Activated naive CD4-positive, alpha-beta T cell treated with anti-CD3 and anti-CD28 coated beads for 36 hours (primary cell): ENCODE results near the gene SPTBN4. TPM values are rescaled to one million over a fixed set of nuclear protein-coding genes. Genes with fewer than 3 reads are reported as not detected.

ENCODE experiments used
- CTCF ChIA-PET: fragments of 350-600 bp; sonication (Branson Sonifier 250); formaldehyde crosslinking; loops from one replicate; lab custom pipeline; 2021; ENCODE audit warnings: antibody characterized with exemption; lab: Charles Lee
- DNase-seq: peaks from one replicate; pipeline ENCODE4 v3.0.0-alpha.2; 2020
- H3K27ac Mint-ChIP-seq: one replicate; pipeline ENCODE4 v1.8.0; 2021; ENCODE audit warnings: mild to moderate bottlenecking, mixed read lengths
- H3K27me3 Mint-ChIP-seq: one replicate; pipeline ENCODE4 v1.8.0; 2021; ENCODE audit warnings: low read depth, mixed read lengths
- H3K36me3 Mint-ChIP-seq: one replicate; pipeline ENCODE4 v1.8.0; 2021; ENCODE audit warnings: low read depth, mixed read lengths
- H3K4me1 Mint-ChIP-seq: one replicate; pipeline ENCODE4 v1.8.0; 2021; ENCODE audit warnings: low read depth, mixed read lengths
- H3K4me3 Mint-ChIP-seq: one replicate; pipeline ENCODE4 v1.8.0; 2021; ENCODE audit warnings: mild to moderate bottlenecking, moderate library complexity, mixed read lengths
- H3K9me3 Mint-ChIP-seq: one replicate; pipeline ENCODE4 v1.8.0; 2021; ENCODE audit warnings: mixed read lengths
- intact Hi-C: fragments of 100-400 bp; cut with micrococcal nuclease; formaldehyde crosslinking; loops from one replicate; pipeline ENCODE4 v1.15.1; 2023
- total RNA-seq, 2 experiments: library from RNA; stranded (reverse); gene quantifications; one replicate each; pipeline ENCODE4 v1.2.3, GENCODE V29; 2021

Gene SPTBN4
- total RNA-seq, 2 experiments from 2014 or later = 0.91 to 1.1 TPM

- no peak for DNase-seq
- H3K27ac Mint-ChIP-seq = peak overlapping the region; percentile 61
- peaks cover 4% of the 10 kb centered on the region for H3K27me3 Mint-ChIP-seq
- H3K4me1 Mint-ChIP-seq = peaks cover 73% of the 10 kb centered on the region
- intact Hi-C loops = no loop called here
- CTCF ChIA-PET = interaction anchor here (0.6 to 2.3 kb wide), 4 partner anchors 26 to 254 kb away, joined by 3 to 9 read pairs (median 3); no protein-coding TSS in a partner anchor
- peak overlapping the region; percentile 52 for H3K4me3 Mint-ChIP-seq
- no peaks in the 10 kb centered on the region for H3K9me3 Mint-ChIP-seq
- H3K36me3 Mint-ChIP-seq = no peaks in the 10 kb centered on the region
Measured at GRCh38 chr19:40607311-40608239, 140.8 kb downstream of the SPTBN4 start.

- Mint-ChIP-seq H3K4me3 (peak overlapping the region; percentile 89), H3K9me3 (no peaks in the 10 kb centered on the region), H3K27me3 (no peaks in the 10 kb centered on the region), H3K27ac (no peak overlapping the region), H3K36me3 (no peaks in the 10 kb centered on the region), H3K4me1 (peaks cover 73% of the 10 kb centered on the region)
- CTCF ChIA-PET = interaction anchor here (0.6 to 2.3 kb wide), 4 partner anchors 25 to 254 kb away, joined by 3 to 9 read pairs (median 3); no protein-coding TSS in a partner anchor
- DNase-seq = no peak
- intact Hi-C loops = no loop called here
Measured at GRCh38 chr19:40608240-40608621, 141.4 kb downstream of the SPTBN4 start.

GRCh38 chr19:40608957-40609356, 142.2 kb downstream of the SPTBN4 start:
- CTCF ChIA-PET = interaction anchor here (2.3 kb wide), 1 partner anchor 26 kb away, joined by 9 read pairs; no protein-coding TSS in a partner anchor
- Mint-ChIP-seq H3K27ac (peak overlapping the region; percentile 91), H3K4me1 (peaks cover 72% of the 10 kb centered on the region), H3K9me3 (no peaks in the 10 kb centered on the region), H3K4me3 (peak overlapping the region; percentile 89), H3K36me3 (peaks cover under 1% of the 10 kb centered on the region), H3K27me3 (no peaks in the 10 kb centered on the region)
- intact Hi-C loops = no loop called here
- DNase-seq = no peak

GRCh38 chr19:40609561-40610395, 143.0 kb downstream of the SPTBN4 start:
- Mint-ChIP-seq H3K27ac (peak overlapping the region; percentile 91), H3K4me3 (peak overlapping the region; percentile 89), H3K36me3 (peaks cover 3% of the 10 kb centered on the region), H3K9me3 (no peaks in the 10 kb centered on the region), H3K4me1 (peaks cover 67% of the 10 kb centered on the region), H3K27me3 (no peaks in the 10 kb centered on the region)
- DNase-seq = peak; percentile 97
- intact Hi-C loops = loop anchor here (10.0 kb wide), 4 partner anchors 615 to 1205 kb away; partner anchors contain the start of genes TGFB1, ZFP36 and ZNF546
- CTCF ChIA-PET = interaction anchor here (1.0 to 2.3 kb wide), 4 partner anchors 24 to 144 kb away, joined by 3 to 15 read pairs (median 6); partner anchors contain the start of gene BLVRB

- Mint-ChIP-seq H3K36me3 (peaks cover 5% of the 10 kb centered on the region), H3K4me3 (peak overlapping the region; percentile 89), H3K27me3 (no peaks in the 10 kb centered on the region), H3K9me3 (no peaks in the 10 kb centered on the region), H3K4me1 (peaks cover 69% of the 10 kb centered on the region), H3K27ac (peak overlapping the region; percentile 91)
- CTCF ChIA-PET = interaction anchor here (1.0 to 1.5 kb wide), 3 partner anchors 24 to 145 kb away, joined by 3 to 15 read pairs (median 3); partner anchors contain the start of gene BLVRB
- intact Hi-C loops = loop anchor here (10.0 kb wide), 4 partner anchors 616 to 1206 kb away; partner anchors contain the start of genes TGFB1, ZFP36 and ZNF546
- peak; percentile 81 for DNase-seq
Measured at GRCh38 chr19:40610396-40611064, 143.7 kb downstream of the SPTBN4 start.

- Mint-ChIP-seq H3K9me3 (no peaks in the 10 kb centered on the region), H3K27me3 (no peaks in the 10 kb centered on the region), H3K4me3 (peak overlapping the region; percentile 89), H3K4me1 (peaks cover 69% of the 10 kb centered on the region), H3K27ac (peak overlapping the region; percentile 91), H3K36me3 (peaks cover 10% of the 10 kb centered on the region)
- DNase-seq = no peak
- intact Hi-C loops = loop anchor here (10.0 kb wide), 4 partner anchors 616 to 1206 kb away; partner anchors contain the start of genes TGFB1, ZFP36 and ZNF546
- CTCF ChIA-PET = interaction anchor here (1.0 kb wide), 1 partner anchor 146 kb away, joined by 3 read pairs; the partner anchor contains the start of gene BLVRB
Measured at GRCh38 chr19:40611096-40611495, 144.3 kb downstream of the SPTBN4 start.

GRCh38 chr19:40611900-40612698, 145.3 kb downstream of the SPTBN4 start:
- CTCF ChIA-PET = interaction anchor here (1.2 kb wide), 1 partner anchor 9 kb away, joined by 4 read pairs; no protein-coding TSS in a partner anchor
- Mint-ChIP-seq H3K36me3 (peaks cover 14% of the 10 kb centered on the region), H3K9me3 (no peaks in the 10 kb centered on the region), H3K4me1 (peaks cover 66% of the 10 kb centered on the region), H3K4me3 (peak overlapping the region; percentile 89), H3K27ac (peak overlapping the region; percentile 97), H3K27me3 (no peaks in the 10 kb centered on the region)
- no peak for DNase-seq
- intact Hi-C loops = loop anchor here (10.0 kb wide), 4 partner anchors 617 to 1207 kb away; partner anchors contain the start of genes TGFB1, ZFP36 and ZNF546

GRCh38 chr19:40612831-40613689, 146.3 kb downstream of the SPTBN4 start:
- peaks cover 17% of the 10 kb centered on the region for H3K36me3 Mint-ChIP-seq
- no peaks in the 10 kb centered on the region for H3K27me3 Mint-ChIP-seq
- intact Hi-C loops = loop anchor here (10.0 kb wide), 4 partner anchors 618 to 1208 kb away; partner anchors contain the start of genes TGFB1, ZFP36 and ZNF546
- CTCF ChIA-PET = interaction anchor here (0.6 to 1.4 kb wide), 3 partner anchors 10 to 148 kb away, joined by 3 to 4 read pairs (median 4); partner anchors contain the start of gene BLVRB
- peak overlapping the region; percentile 88 for H3K4me3 Mint-ChIP-seq
- DNase-seq = peak; percentile 90
- peaks cover 62% of the 10 kb centered on the region for H3K4me1 Mint-ChIP-seq
- H3K27ac Mint-ChIP-seq = peak overlapping the region; percentile 97
- no peaks in the 10 kb centered on the region for H3K9me3 Mint-ChIP-seq

- Mint-ChIP-seq H3K36me3 (peaks cover 19% of the 10 kb centered on the region), H3K27me3 (no peaks in the 10 kb centered on the region), H3K27ac (peak overlapping the region; percentile 97), H3K9me3 (no peaks in the 10 kb centered on the region), H3K4me3 (peak overlapping the region; percentile 88), H3K4me1 (peaks cover 63% of the 10 kb centered on the region)
- intact Hi-C loops = loop anchor here (2.0 to 10.0 kb wide), 10 partner anchors 77 to 1209 kb away; partner anchors contain the start of genes AKT2, EGLN2, NUMBL and SERTAD1
- CTCF ChIA-PET = interaction anchor here (0.5 to 1.4 kb wide), 3 partner anchors 11 to 317 kb away, joined by 3 to 4 read pairs (median 4); no protein-coding TSS in a partner anchor
- peak; percentile 93 for DNase-seq
Measured at GRCh38 chr19:40613690-40614621, 147.2 kb downstream of the SPTBN4 start.
